ENCODE measurements around the gene TCF7.

TCF7 gene

GRCh38 chr5:134084570-134084969 lies 29.9 kb upstream of the TCF7 start:
- H3K4me3 ChIP-seq (ENCODE audit: insufficient read length, low read depth), result no peak overlapping the region
- no peaks in the 10 kb centered on the region for H3K36me3 ChIP-seq (ENCODE audit: insufficient read depth, insufficient read length, low read length)
- TF ChIP-seq SUZ12 (IDR thresholded peaks at IDR 0.05; ENCODE audit: extremely low read depth, insufficient read depth, insufficient read length) (no peak), ZNF274 (IDR thresholded peaks at IDR 0.05; ENCODE audit: low read depth, low read length) (no peak), YY1 (IDR thresholded peaks at IDR 0.05; ENCODE audit: insufficient read depth, insufficient read length) (no peak)
- H3K27me3 ChIP-seq (ENCODE audit: insufficient read depth, insufficient read length), result no peaks in the 10 kb centered on the region
- DNase-seq (ENCODE audit: low read depth, low spot score), result no peak
- H3K9ac ChIP-seq (ENCODE audit: insufficient read length, low read depth), result no peak overlapping the region
- no peaks in the 10 kb centered on the region for H3K9me3 ChIP-seq (ENCODE audit: insufficient read depth, low read length)
- H3K4me1 ChIP-seq (ENCODE audit: insufficient read depth, insufficient read length), result no peaks in the 10 kb centered on the region

- TF ChIP-seq YY1 (IDR thresholded peaks at IDR 0.05; ENCODE audit: insufficient read depth, insufficient read length) (no peak), ZNF274 (IDR thresholded peaks at IDR 0.05; ENCODE audit: low read depth, low read length) (no peak), SUZ12 (IDR thresholded peaks at IDR 0.05; ENCODE audit: extremely low read depth, insufficient read depth, insufficient read length) (no peak)
- H3K4me3 ChIP-seq (ENCODE audit: insufficient read length, low read depth), result no peak overlapping the region
- no peaks in the 10 kb centered on the region for H3K36me3 ChIP-seq (ENCODE audit: insufficient read depth, insufficient read length, low read length)
- no peaks in the 10 kb centered on the region for H3K4me1 ChIP-seq (ENCODE audit: insufficient read depth, insufficient read length)
- H3K9me3 ChIP-seq (ENCODE audit: insufficient read depth, low read length), result no peaks in the 10 kb centered on the region
- DNase-seq (ENCODE audit: low read depth, low spot score), result no peak
- no peaks in the 10 kb centered on the region for H3K27me3 ChIP-seq (ENCODE audit: insufficient read depth, insufficient read length)
- H3K9ac ChIP-seq (ENCODE audit: insufficient read length, low read depth), result no peak overlapping the region
Observed at GRCh38 chr5:134085411-134085810, 29.1 kb upstream of the TCF7 start.

- TF ChIP-seq YY1 (IDR thresholded peaks at IDR 0.05; ENCODE audit: insufficient read depth, insufficient read length), result no peak
- TF ChIP-seq ZNF274 (IDR thresholded peaks at IDR 0.05; ENCODE audit: low read depth, low read length), result no peak
- TF ChIP-seq SUZ12 (IDR thresholded peaks at IDR 0.05; ENCODE audit: extremely low read depth, insufficient read depth, insufficient read length), result no peak
Observed at GRCh38 chr5:134086225-134086942, 28.1 kb upstream of the TCF7 start.

GRCh38 chr5:134086943-134087305 lies 27.6 kb upstream of the TCF7 start:
- TF ChIP-seq YY1 (IDR thresholded peaks at IDR 0.05; ENCODE audit: insufficient read depth, insufficient read length), result no peak
- TF ChIP-seq ZNF274 (IDR thresholded peaks at IDR 0.05; ENCODE audit: low read depth, low read length), result no peak
- TF ChIP-seq SUZ12 (IDR thresholded peaks at IDR 0.05; ENCODE audit: extremely low read depth, insufficient read depth, insufficient read length), result no peak
- Histone ChIP-seq H3K9me3 (ENCODE audit: insufficient read depth, low read length) (no peaks in the 10 kb centered on the region), H3K9ac (ENCODE audit: insufficient read length, low read depth) (no peak overlapping the region), H3K27me3 (ENCODE audit: insufficient read depth, insufficient read length) (no peaks in the 10 kb centered on the region), H3K4me1 (ENCODE audit: insufficient read depth, insufficient read length) (no peaks in the 10 kb centered on the region), H3K36me3 (ENCODE audit: insufficient read depth, insufficient read length, low read length) (no peaks in the 10 kb centered on the region), H3K4me3 (ENCODE audit: insufficient read length, low read depth) (no peak overlapping the region)
- no peak for DNase-seq (ENCODE audit: low read depth, low spot score)

More at GRCh38 chr5:134086225-134086942, 28.1 kb upstream of the TCF7 start:
- H3K9me3 ChIP-seq (ENCODE audit: insufficient read depth, low read length), result no peaks in the 10 kb centered on the region
- H3K36me3 ChIP-seq (ENCODE audit: insufficient read depth, insufficient read length, low read length), result no peaks in the 10 kb centered on the region
- H3K4me1 ChIP-seq (ENCODE audit: insufficient read depth, insufficient read length), result no peaks in the 10 kb centered on the region
- no peak for DNase-seq (ENCODE audit: low read depth, low spot score)
- no peak overlapping the region for H3K9ac ChIP-seq (ENCODE audit: insufficient read length, low read depth)
- no peak overlapping the region for H3K4me3 ChIP-seq (ENCODE audit: insufficient read length, low read depth)
- no peaks in the 10 kb centered on the region for H3K27me3 ChIP-seq (ENCODE audit: insufficient read depth, insufficient read length)

- H3K4me1 ChIP-seq (ENCODE audit: insufficient read depth, insufficient read length), result peaks cover 1% of the 10 kb centered on the region
- no peak overlapping the region for H3K9ac ChIP-seq (ENCODE audit: insufficient read length, low read depth)
- H3K4me3 ChIP-seq (ENCODE audit: insufficient read length, low read depth), result no peak overlapping the region
- H3K9me3 ChIP-seq (ENCODE audit: insufficient read depth, low read length), result no peaks in the 10 kb centered on the region
- no peaks in the 10 kb centered on the region for H3K27me3 ChIP-seq (ENCODE audit: insufficient read depth, insufficient read length)
- no peak for DNase-seq (ENCODE audit: low read depth, low spot score)
- TF ChIP-seq ZNF274 (IDR thresholded peaks at IDR 0.05; ENCODE audit: low read depth, low read length) (no peak), SUZ12 (IDR thresholded peaks at IDR 0.05; ENCODE audit: extremely low read depth, insufficient read depth, insufficient read length) (no peak), YY1 (IDR thresholded peaks at IDR 0.05; ENCODE audit: insufficient read depth, insufficient read length) (no peak)
- no peaks in the 10 kb centered on the region for H3K36me3 ChIP-seq (ENCODE audit: insufficient read depth, insufficient read length, low read length)
Observed at GRCh38 chr5:134088291-134088690, 26.2 kb upstream of the TCF7 start.

GRCh38 chr5:134088994-134089560 lies 25.4 kb upstream of the TCF7 start:
- no peak for DNase-seq (ENCODE audit: low read depth, low spot score)
- TF ChIP-seq ZNF274 (IDR thresholded peaks at IDR 0.05; ENCODE audit: low read depth, low read length), result no peak
- TF ChIP-seq SUZ12 (IDR thresholded peaks at IDR 0.05; ENCODE audit: extremely low read depth, insufficient read depth, insufficient read length), result no peak
- TF ChIP-seq YY1 (IDR thresholded peaks at IDR 0.05; ENCODE audit: insufficient read depth, insufficient read length), result no peak

GRCh38 chr5:134090522-134090921 lies 24.0 kb upstream of the TCF7 start:
- no peak for DNase-seq (ENCODE audit: low read depth, low spot score)
- peaks cover 3% of the 10 kb centered on the region for H3K4me1 ChIP-seq (ENCODE audit: insufficient read depth, insufficient read length)
- no peak for TF ChIP-seq ZNF274 (IDR thresholded peaks at IDR 0.05; ENCODE audit: low read depth, low read length)
- TF ChIP-seq SUZ12 (IDR thresholded peaks at IDR 0.05; ENCODE audit: extremely low read depth, insufficient read depth, insufficient read length), result no peak
- TF ChIP-seq YY1 (IDR thresholded peaks at IDR 0.05; ENCODE audit: insufficient read depth, insufficient read length), result no peak
- no peak overlapping the region for H3K4me3 ChIP-seq (ENCODE audit: insufficient read length, low read depth)
- H3K9ac ChIP-seq (ENCODE audit: insufficient read length, low read depth), result no peak overlapping the region
- no peaks in the 10 kb centered on the region for H3K27me3 ChIP-seq (ENCODE audit: insufficient read depth, insufficient read length)
- H3K36me3 ChIP-seq (ENCODE audit: insufficient read depth, insufficient read length, low read length), result no peaks in the 10 kb centered on the region
- no peaks in the 10 kb centered on the region for H3K9me3 ChIP-seq (ENCODE audit: insufficient read depth, low read length)

More at GRCh38 chr5:134088994-134089560, 25.4 kb upstream of the TCF7 start:
- no peak overlapping the region for H3K4me3 ChIP-seq (ENCODE audit: insufficient read length, low read depth)
- H3K27me3 ChIP-seq (ENCODE audit: insufficient read depth, insufficient read length), result no peaks in the 10 kb centered on the region
- peaks cover 3% of the 10 kb centered on the region for H3K4me1 ChIP-seq (ENCODE audit: insufficient read depth, insufficient read length)
- H3K9ac ChIP-seq (ENCODE audit: insufficient read length, low read depth), result no peak overlapping the region
- no peaks in the 10 kb centered on the region for H3K9me3 ChIP-seq (ENCODE audit: insufficient read depth, low read length)
- no peaks in the 10 kb centered on the region for H3K36me3 ChIP-seq (ENCODE audit: insufficient read depth, insufficient read length, low read length)

All from NT2/D1 (cell line).